Activated naive CD8-positive, alpha-beta T cell treated with anti-CD3 and anti-CD28 coated beads for 36 hours (primary cell): ENCODE data around the gene RAMP2. TPM values are rescaled to one million over a fixed set of nuclear protein-coding genes. Genes with fewer than 3 reads are reported as not detected.
A peak's percentile ranks its signal among the peaks of the same experiment; 100 is the strongest.
"Not testable (repeated sequence)": the region's sequence is repeated elsewhere in the genome, so short reads cannot be mapped to it uniquely, and the experiment has no call there.

Experiments used
- DNase-seq: peaks from one replicate; pipeline ENCODE4 v3.0.0; 2021
- H3K27ac Mint-ChIP-seq: one replicate; pipeline ENCODE4 v1.8.0; 2022; ENCODE audit warnings: mild to moderate bottlenecking, moderate library complexity, mixed read lengths
- H3K27me3 Mint-ChIP-seq: one replicate; pipeline ENCODE4 v1.8.0; 2022; ENCODE audit warnings: mild to moderate bottlenecking, mixed read lengths
- H3K36me3 Mint-ChIP-seq: one replicate; pipeline ENCODE4 v1.8.0; 2021; ENCODE audit warnings: mild to moderate bottlenecking, mixed read lengths
- H3K4me1 Mint-ChIP-seq: one replicate; pipeline ENCODE4 v1.8.0; 2021; ENCODE audit warnings: mixed read lengths
- H3K4me3 Mint-ChIP-seq: one replicate; pipeline ENCODE4 v1.8.0; 2022; ENCODE audit warnings: mild to moderate bottlenecking, moderate library complexity, mixed read lengths
- H3K9me3 Mint-ChIP-seq: one replicate; pipeline ENCODE4 v1.8.0; 2022; ENCODE audit warnings: mixed read lengths
- total RNA-seq, 2 experiments: library from RNA; stranded (reverse); gene quantifications; one replicate each; pipeline ENCODE4 v1.2.3, GENCODE V29; 2021

The RAMP2 gene
- total RNA-seq, 2 experiments from 2014 or later: not detected

DNA sequence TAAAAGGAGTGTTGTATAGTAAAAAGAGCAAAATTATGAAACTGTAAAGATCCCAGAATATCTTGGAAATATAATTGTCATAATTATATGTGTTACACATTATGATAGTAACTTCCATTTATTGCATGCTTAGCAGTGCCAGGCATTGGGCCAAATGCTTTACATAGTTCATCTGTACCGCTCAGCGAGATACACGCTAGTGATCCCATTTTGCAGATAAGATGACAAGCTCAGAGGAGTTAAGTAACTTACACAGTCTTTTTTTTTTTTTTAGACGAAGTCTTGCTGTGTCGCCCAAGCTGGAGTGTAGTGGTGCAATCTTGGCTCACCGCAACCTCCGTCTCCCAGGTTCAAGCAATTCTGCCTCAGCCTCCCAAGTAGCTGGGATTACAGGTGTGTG lies 9.4 kb upstream of the RAMP2 start:
- no peak for DNase-seq
- no peak overlapping the region for H3K4me3 Mint-ChIP-seq
- no peak overlapping the region for H3K27ac Mint-ChIP-seq
- H3K4me1 Mint-ChIP-seq: no peaks in the 10 kb centered on the region
- H3K9me3 Mint-ChIP-seq: no peaks in the 10 kb centered on the region
- no peaks in the 10 kb centered on the region for H3K36me3 Mint-ChIP-seq
- H3K27me3 Mint-ChIP-seq: peaks cover 31% of the 10 kb centered on the region

GRCh38 chr17:42754782-42755181 lies 6.2 kb upstream of the RAMP2 start:
- H3K4me1 Mint-ChIP-seq: no peaks in the 10 kb centered on the region
- peaks cover 50% of the 10 kb centered on the region for H3K27me3 Mint-ChIP-seq
- DNase-seq: no peak
- H3K27ac Mint-ChIP-seq: no peak overlapping the region
- no peaks in the 10 kb centered on the region for H3K9me3 Mint-ChIP-seq
- no peaks in the 10 kb centered on the region for H3K36me3 Mint-ChIP-seq
- no peak overlapping the region for H3K4me3 Mint-ChIP-seq

DNA sequence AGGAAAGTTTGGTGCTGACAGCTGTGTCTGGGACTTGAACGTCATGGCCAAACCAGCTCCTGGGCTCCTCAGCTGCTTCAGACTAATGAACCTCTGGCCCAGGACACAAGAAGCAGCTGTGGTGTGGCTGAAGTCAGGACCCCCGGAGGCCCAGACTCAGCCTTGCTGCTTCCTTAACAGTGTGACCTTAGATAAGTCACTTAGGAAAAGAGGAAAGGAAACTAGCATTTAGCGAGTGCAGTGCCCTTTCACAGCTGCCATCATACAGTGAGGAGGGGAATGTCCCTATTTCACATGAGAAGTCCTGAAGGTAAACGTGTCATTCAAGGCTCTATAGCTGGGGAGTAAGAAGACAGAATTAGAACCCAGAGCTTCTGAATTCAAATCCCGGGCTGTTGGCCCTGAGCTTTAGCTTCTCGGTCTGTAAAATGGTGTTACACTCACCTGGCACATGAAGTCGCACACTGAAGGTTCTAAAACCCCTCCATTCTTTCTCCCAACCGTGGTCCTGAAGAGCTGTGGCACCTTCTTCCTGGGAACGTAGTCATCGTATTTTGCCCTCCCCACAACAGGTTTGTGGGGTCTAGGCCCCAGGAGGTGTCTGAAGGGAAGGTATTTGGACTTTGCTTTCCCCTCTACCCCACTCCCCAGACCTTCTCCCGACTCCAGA lies 910 bp upstream of the RAMP2 start:
- Mint-ChIP-seq H3K9me3 (no peaks in the 10 kb centered on the region), H3K27me3 (peaks cover 73% of the 10 kb centered on the region), H3K36me3 (no peaks in the 10 kb centered on the region), H3K27ac (no peak overlapping the region), H3K4me3 (peak overlapping the region; percentile 41), H3K4me1 (peaks cover 6% of the 10 kb centered on the region)
- no peak for DNase-seq

- H3K4me1 Mint-ChIP-seq: peaks cover 6% of the 10 kb centered on the region
- H3K36me3 Mint-ChIP-seq: no peaks in the 10 kb centered on the region
- no peaks in the 10 kb centered on the region for H3K9me3 Mint-ChIP-seq
- no peak for DNase-seq
- H3K27me3 Mint-ChIP-seq: peaks cover 70% of the 10 kb centered on the region
- H3K27ac Mint-ChIP-seq: no peak overlapping the region
- H3K4me3 Mint-ChIP-seq: peak overlapping the region; percentile 29
Observed at GRCh38 chr17:42761638-42762037, 611 bp downstream of the RAMP2 start.

DNA sequence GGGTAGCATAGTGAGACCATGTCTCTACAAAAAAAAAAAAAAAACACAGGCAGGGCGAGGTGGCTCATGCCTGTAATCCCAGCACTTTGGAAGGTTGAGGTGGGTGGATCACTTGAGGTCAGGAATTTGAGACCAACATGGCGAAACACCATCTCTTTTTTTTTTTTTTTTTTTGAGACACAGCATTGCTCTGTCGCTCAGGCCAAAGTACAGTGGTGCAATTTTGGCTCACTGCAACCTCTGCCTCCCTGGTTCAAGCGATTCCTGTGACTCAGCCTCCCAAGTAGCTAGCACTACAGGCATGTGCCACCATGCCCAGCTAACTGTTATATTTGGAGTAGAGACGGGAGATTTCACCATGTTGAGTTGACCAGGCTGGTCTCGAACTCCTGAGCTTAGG lies 5.1 kb downstream of the RAMP2 start:
- Mint-ChIP-seq H3K27ac (no peak overlapping the region), H3K4me1 (peaks cover 1% of the 10 kb centered on the region), H3K27me3 (peaks cover 42% of the 10 kb centered on the region), H3K36me3 (no peaks in the 10 kb centered on the region), H3K4me3 (no peak overlapping the region), H3K9me3 (no peaks in the 10 kb centered on the region)
- no peak for DNase-seq

DNA sequence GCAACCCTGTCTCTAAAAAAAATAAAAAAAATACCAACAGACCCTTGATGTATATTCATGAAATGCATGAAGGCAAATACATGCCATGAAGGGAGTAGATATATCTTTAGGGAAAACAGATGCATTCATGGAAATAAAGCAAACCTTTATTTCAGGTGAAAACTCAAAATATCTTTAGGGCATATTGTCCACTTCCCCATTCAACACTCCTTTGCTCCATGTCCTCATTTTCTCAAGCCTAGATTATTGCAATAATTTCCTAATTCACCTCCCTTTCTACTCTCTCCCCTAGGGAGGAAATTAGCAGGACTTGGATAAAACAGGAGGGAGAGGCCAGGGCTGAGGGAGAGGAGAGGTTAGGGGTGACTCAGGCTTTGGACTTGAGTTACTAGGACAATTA lies 6.5 kb downstream of the RAMP2 start:
- Mint-ChIP-seq H3K27me3 (peaks cover 28% of the 10 kb centered on the region), H3K4me1 (peaks cover 5% of the 10 kb centered on the region), H3K4me3 (no peak overlapping the region), H3K36me3 (peaks cover 3% of the 10 kb centered on the region), H3K9me3 (no peaks in the 10 kb centered on the region), H3K27ac (no peak overlapping the region)
- DNase-seq: no peak

DNA sequence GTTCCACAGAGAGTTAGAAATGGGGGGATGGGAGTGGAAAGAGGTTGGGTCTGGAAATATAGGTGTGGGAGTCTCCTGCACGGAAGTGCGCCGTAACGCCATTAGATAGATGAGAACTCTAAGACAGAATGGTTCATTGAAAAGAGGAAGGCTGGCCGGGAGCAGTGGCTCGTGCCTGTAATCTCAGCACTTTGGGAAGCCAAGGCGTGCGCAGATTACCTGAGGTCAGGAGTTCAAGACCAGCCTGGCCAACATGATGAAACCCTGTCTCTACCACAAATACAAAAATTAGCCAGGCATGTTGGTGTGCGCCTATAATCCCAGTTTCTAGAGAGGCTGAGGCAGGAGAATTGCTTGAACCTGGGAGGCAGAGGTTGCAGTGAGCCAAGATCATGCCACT lies 7.0 kb downstream of the RAMP2 start:
- H3K36me3 Mint-ChIP-seq, H3K27ac Mint-ChIP-seq, DNase-seq, H3K9me3 Mint-ChIP-seq, H3K4me3 Mint-ChIP-seq, H3K4me1 Mint-ChIP-seq: not testable (repeated sequence)
- peaks cover 24% of the 10 kb centered on the region for H3K27me3 Mint-ChIP-seq

DNA sequence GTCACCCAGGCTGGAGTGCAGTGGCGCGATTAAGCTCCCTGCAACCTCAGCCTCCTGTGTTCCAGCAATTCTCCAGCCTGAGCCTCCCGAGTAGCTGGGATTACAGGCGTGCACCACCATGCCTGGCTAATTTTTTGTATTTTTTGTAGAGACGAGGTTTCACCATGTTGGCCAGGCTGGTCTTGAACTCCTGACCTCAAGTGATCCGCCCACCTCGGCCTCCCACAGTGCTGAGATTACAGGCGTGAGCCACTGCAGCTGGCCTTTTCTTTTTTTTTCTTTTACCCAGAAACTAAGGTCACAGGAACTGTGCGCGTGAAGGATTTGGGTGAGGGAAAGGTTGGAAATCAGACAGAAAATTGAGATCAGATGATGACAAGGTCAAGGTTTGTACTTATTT lies 8.9 kb downstream of the RAMP2 start:
- Mint-ChIP-seq H3K27me3 (peaks cover 11% of the 10 kb centered on the region), H3K36me3 (peaks cover 11% of the 10 kb centered on the region), H3K4me1 (peaks cover 16% of the 10 kb centered on the region)
- H3K9me3 Mint-ChIP-seq, H3K4me3 Mint-ChIP-seq, H3K27ac Mint-ChIP-seq, DNase-seq: not testable (repeated sequence)

DNA sequence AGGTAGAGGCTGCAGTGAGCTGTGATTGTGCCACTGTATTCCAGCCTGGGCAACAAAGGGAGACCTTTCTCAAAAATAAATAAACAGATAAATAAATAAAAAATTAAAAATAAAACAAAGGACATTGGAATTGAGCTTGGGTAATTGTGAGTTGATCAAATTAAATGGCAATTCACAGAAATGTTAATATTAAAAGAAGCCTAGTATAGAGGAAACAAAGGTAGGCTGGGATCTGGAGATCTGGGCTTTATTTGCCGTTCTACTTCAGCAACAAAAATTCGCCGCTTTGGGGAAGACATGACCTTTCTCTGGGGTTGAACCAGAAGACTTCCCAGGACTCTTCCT lies 11.9 kb downstream of the RAMP2 start:
- no peaks in the 10 kb centered on the region for H3K9me3 Mint-ChIP-seq
- H3K4me3 Mint-ChIP-seq: peak overlapping the region; percentile 99
- DNase-seq: no peak
- peak overlapping the region; percentile 93 for H3K27ac Mint-ChIP-seq
- H3K4me1 Mint-ChIP-seq: peaks cover 16% of the 10 kb centered on the region
- no peaks in the 10 kb centered on the region for H3K27me3 Mint-ChIP-seq
- peaks cover 24% of the 10 kb centered on the region for H3K36me3 Mint-ChIP-seq

DNA sequence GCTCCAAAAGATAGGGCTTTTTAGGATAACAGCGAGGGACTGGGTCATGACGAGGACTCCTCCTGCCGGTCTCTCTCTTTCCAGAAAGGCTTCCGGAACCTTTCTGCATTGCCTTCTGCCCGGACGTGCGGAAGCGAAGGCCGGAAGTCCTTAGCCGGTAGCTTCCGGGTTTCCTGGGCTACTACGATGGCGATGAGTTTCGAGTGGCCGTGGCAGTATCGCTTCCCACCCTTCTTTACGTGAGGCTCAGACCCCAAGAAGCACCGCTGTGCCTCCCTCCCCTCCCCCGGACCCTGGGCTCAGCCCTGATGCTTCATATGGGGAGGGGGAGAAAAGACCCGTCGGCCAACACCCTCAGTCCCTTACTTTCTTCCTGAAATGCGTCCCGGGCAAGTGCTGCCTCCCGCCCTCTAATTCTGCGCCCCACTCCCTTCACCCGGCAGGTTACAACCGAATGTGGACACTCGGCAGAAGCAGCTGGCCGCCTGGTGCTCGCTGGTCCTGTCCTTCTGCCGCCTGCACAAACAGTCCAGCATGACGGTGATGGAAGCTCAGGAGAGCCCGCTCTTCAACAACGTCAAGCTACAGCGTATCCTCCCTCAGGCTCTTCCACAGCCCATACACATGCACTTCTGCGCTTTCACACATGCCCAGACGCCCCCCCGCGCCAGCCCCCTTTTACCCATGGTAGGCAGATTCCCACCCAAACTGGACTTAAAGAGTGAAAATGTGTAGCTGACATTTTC lies 12.4 kb downstream of the RAMP2 start, which contains the start of gene VPS25:
Gene VPS25 (plus strand): TSS at position 160 of the 746 bp plus-strand sequence. CDS start 27 bp downstream, at position 187.
- H3K4me1 Mint-ChIP-seq: peaks cover 16% of the 10 kb centered on the region
- H3K27ac Mint-ChIP-seq: peak within 1 kb of the TSS; percentile 93
- H3K4me3 Mint-ChIP-seq: peak within 1 kb of the TSS; percentile 99
- H3K9me3 Mint-ChIP-seq: no peaks in the 10 kb centered on the region
- H3K27me3 Mint-ChIP-seq: no peaks in the 10 kb centered on the region
- peaks cover 24% of the 10 kb centered on the region for H3K36me3 Mint-ChIP-seq
- DNase-seq: peak; percentile 77

DNA sequence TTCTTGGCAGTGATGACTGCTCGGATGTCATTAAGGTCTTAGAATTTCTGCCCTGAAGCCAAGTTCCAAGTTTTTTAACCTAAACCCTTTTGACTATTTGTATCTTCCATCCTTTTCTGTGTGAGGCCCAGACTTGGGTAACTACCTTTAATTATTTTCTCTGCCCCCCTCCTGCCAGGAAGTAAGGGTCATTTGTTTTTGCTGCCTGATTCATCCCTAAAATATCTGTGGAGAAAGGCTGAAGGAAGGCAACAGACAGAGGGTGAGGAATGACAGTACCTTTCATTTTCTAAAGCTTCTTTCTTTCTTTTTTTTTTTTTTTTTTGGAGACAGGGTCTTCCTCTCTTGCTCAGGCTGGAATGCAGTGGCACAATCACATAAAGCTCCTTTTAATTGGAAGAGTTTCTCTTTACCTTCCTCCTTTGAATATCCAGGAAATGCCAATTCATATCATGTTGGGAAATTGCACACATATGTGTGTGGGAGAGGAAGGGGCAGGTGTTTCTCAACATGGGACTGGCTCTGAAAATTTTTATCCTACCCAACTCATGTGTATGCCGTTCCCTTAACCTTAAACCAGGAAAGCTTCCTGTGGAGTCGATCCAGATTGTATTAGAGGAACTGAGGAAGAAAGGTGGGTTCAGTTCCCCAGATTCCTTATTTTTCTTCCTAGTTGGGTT lies 13.2 kb downstream of the RAMP2 start:
- Mint-ChIP-seq H3K4me1 (peaks cover 16% of the 10 kb centered on the region), H3K36me3 (peaks cover 25% of the 10 kb centered on the region), H3K4me3 (peak overlapping the region; percentile 99), H3K27ac (peak overlapping the region; percentile 93), H3K27me3 (no peaks in the 10 kb centered on the region), H3K9me3 (no peaks in the 10 kb centered on the region)
- DNase-seq: no peak

DNA sequence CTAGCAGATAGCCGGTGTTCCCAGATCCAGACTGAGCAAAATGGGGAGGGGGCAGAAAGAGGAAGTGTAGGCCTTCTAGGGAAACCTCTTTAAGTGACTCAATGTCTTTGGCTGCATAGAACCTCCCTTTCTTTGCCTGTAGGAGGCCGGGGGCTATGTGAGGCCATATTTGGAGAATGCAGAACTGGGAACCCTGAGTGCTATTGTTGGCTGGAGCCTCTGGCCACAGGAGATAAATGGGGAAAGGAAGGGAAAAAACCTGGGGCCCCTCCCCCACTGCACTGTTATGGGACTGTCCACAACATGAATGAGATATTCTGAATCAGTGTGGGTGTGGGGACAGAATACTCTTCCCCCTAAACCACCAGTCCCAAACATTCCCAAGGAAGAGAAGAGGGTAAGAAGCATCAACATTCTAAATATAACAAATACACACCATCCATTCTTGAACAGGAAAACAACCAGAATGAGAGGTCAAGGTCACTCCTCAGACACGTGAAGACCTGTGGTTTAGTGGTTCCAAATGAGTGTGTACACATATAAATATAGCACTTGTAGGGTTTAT lies 14.6 kb downstream of the RAMP2 start:
- Mint-ChIP-seq H3K9me3 (no peaks in the 10 kb centered on the region), H3K36me3 (peaks cover 32% of the 10 kb centered on the region), H3K4me3 (no peak overlapping the region), H3K27me3 (peaks cover 10% of the 10 kb centered on the region), H3K4me1 (peaks cover 21% of the 10 kb centered on the region), H3K27ac (no peak overlapping the region)
- no peak for DNase-seq

DNA sequence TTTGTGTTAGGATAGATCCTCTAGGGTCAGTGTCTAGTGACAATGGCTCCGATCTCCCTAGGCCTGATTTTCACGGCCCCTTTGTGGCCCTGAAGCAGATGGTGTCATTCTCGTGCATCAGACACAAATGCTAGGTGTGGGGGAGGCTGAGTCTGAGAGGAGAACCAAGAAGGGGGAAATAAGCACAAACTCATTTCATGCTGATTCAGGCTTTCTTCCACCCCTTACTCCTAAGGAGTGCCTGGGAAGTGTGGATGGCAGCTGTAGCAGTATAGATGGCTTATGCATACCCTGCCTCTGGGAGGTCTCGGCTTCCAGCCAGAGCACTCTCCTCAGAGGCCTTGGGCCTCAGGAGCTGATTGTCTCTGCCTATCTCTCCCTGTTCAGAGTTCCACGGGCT lies 17.5 kb downstream of the RAMP2 start:
- Mint-ChIP-seq H3K4me1 (peaks cover 24% of the 10 kb centered on the region), H3K9me3 (no peaks in the 10 kb centered on the region), H3K36me3 (peaks cover 29% of the 10 kb centered on the region), H3K27me3 (peaks cover 39% of the 10 kb centered on the region), H3K4me3 (no peak overlapping the region), H3K27ac (no peak overlapping the region)
- no peak for DNase-seq

DNA sequence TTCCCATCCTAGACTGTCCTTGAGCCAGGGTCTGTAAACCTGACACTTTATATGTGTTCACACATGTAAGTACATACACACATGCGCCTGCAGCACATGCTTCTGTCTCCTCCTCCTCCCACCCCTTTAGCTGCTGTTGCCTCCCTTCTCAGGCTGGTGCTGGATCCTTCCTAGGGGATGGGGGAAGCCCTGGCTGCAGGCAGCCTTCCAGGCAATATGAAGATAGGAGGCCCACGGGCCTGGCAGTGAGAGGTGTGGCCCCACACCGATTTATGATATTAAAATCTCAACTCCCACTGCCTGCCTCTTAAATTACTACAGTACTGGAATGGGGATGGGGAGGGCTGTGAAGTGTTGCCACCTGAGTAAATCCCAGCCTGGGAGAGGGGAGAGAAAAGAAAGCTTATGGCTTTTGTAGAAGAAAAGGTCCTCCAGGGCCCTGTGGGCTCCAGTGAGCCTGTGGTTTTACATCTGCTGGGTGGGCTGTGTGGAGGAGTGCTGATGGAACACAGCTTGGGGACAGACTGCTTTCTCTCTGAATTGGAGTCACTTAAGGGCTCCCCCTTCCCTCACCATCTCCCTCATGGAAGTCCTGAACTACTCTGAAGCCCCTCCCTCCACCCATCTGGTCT lies 18.4 kb downstream of the RAMP2 start:
- H3K9me3 Mint-ChIP-seq: no peaks in the 10 kb centered on the region
- peaks cover 47% of the 10 kb centered on the region for H3K27me3 Mint-ChIP-seq

More for the DNA sequence above, 18.4 kb downstream of the RAMP2 start:
- H3K27ac Mint-ChIP-seq: no peak overlapping the region
- DNase-seq: no peak
- H3K4me3 Mint-ChIP-seq: peak overlapping the region; percentile 26
- peaks cover 21% of the 10 kb centered on the region for H3K4me1 Mint-ChIP-seq
- peaks cover 23% of the 10 kb centered on the region for H3K36me3 Mint-ChIP-seq
